ENCODE results near the gene SLAIN1.

The SLAIN1 gene

DNA sequence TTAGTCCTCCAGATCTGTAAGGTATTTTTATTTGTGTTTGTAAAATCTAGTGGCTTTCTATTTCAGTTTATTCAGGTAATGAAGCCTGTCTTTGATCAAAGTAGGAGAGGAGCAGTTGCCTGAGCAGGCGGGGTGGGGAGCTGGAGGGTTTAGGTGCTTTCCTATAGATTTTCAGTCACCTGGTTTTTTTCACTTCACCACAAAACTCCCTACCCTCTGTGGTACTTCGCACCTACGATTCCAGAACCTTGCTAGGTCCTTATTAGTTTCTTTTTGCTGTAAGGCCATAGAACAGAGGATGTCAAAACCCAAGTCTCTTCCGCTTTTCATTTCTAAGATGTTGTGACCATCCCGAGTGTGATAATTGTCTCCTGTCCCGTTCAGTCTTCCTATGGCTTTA lies 26.6 kb downstream of the SLAIN1 start:
- no peak for DNase-seq (ENCODE audit: insufficient read length, low spot score)
- no peak for TF ChIP-seq POLR2A (IDR thresholded peaks at IDR 0.05; ENCODE audit: low read depth, low read length)
- FAIRE-seq, result no peak

DNA sequence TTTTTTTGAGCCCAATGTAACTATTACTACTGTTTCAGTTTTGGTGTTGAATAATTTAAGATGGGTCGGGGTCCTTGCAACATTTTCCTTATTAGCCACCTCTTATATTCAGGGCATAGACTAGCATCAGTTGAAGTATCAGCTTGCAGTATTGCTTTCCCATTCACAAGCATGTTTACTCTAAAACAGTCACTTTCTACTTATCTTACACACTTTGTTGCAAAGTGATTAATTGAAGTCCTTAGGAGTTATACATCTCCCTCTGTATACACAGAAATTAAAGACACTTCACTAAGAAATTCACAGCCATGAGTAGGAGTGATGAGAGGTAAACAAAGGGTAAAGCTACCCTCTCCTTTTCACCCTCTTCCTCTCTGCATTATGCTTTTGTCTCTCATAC lies 27.6 kb downstream of the SLAIN1 start:
- TF ChIP-seq POLR2A (IDR thresholded peaks at IDR 0.05; ENCODE audit: low read depth, low read length), result no peak
- DNase-seq (ENCODE audit: insufficient read length, low spot score) (no peak), FAIRE-seq (no peak)

DNA sequence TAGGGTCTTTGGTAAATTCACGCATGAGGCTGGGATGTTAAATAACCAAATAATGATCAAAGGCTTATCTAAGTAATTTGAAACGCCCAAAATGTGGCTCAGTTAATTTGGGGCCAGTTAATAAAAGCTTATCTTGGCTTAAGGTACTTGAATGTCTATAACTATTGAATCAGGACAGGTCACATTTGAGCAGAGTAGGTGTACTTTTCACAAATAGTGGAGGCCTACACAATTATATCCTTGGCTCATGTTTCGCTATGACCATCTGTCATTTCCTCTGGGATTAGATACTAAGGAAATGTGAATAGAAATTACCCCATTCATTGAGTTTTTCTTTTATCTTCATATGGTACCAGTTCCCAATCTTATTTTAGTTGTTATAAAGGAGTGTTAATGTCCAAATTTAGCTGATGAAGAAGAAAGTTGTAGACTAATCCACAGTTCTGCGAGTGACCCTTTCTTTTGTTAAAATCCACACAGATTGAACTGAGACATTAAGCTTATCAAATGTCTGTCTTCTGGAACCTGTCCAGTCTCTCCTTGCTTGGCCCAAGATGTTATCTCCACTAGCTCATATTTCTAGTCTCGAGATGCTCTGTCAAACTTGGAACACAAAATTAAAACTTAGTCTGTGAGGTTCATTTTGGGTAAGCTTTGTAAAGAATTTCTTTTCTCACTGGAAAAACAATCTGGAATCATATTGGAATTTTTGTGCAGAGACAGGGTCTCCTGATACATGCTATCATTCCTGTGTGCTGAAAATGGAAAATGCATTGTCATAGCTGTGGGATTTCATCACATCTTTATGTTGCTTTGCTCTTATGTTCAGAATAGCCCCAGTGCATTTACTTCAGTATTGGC lies 31.0 kb downstream of the SLAIN1 start:
- TF ChIP-seq POLR2A (IDR thresholded peaks at IDR 0.05; ENCODE audit: low read depth, low read length), result no peak
- DNase-seq (ENCODE audit: insufficient read length, low spot score) (no peak), FAIRE-seq (no peak)

DNA sequence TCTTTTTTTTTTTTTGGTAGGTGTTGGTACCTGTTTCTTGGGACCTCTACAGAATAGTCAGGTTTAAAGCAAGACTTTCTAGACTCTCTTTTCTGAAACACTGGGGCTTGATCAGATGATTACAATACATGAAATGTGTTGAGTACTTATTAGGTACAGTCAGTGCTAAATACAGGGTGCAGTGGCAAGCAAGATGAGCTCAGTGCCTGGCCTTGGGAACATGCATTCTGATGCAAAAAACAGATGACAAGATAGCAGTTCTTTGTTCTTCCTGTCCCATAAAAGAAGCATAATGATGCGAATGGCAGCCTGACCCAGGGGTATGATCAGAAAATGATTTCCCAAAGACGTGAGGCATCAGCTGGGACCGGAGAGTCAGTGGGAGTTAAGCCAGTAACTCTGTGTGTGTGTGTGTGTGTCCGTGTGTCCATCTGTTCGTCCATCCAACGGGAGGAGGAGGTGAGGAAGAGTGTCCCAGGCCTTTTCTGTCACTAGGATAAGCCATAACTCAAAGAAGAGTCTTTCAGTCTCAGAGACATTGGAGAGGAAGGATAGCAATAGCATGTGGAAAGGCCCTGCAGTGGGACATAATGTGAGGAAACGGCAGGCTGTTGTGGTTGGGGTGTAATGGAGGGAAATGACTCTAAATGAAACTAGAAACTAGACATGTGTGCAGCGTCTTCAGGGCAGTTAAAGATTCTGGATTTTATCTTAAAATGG lies 32.2 kb downstream of the SLAIN1 start:
- DNase-seq (ENCODE audit: insufficient read length, low spot score), result no peak
- FAIRE-seq, result no peak
- no peak for TF ChIP-seq POLR2A (IDR thresholded peaks at IDR 0.05; ENCODE audit: low read depth, low read length)

DNA sequence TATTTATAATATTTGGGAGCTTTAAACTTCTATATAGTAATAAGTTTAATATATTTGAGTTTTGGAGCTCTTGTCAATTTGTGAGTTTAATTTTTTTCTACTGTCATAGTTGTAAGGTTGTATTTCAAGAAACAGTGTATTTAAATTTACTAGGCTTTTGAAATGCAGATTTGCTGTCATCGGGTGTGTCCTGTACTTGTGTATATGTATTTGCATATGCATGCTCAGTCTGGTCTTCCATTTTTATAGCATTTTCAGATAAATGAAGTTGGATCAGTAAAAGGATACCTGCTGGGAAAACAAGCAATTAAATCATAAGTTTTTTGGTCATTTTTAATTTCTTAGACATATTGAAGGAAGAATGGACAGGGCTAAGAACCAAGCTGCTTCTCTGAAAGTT lies 33.1 kb downstream of the SLAIN1 start:
- DNase-seq (ENCODE audit: insufficient read length, low spot score), result no peak
- TF ChIP-seq POLR2A (IDR thresholded peaks at IDR 0.05; ENCODE audit: low read depth, low read length), result no peak
- no peak for FAIRE-seq

DNA sequence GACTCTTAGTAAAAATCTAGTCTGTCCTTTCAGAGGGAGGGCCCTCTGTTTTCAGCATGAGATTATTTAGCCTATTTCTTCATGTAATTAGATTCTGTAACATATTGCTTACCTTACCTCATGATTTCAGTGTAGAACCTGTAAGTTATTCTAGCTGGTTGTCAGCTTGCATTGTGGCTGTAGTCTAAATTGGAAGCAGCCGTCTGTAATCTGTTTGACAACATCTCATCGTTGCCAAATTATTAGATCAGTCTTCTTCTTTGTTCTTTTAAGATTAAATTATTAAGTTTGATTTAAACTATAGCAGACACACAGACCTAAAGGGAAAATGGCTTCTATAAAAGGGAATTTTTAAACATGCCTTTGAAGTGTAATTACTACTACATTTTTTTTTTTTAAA lies 34.8 kb downstream of the SLAIN1 start:
- FAIRE-seq (no peak), DNase-seq (ENCODE audit: insufficient read length, low spot score) (no peak)
- no peak for TF ChIP-seq POLR2A (IDR thresholded peaks at IDR 0.05; ENCODE audit: low read depth, low read length)

DNA sequence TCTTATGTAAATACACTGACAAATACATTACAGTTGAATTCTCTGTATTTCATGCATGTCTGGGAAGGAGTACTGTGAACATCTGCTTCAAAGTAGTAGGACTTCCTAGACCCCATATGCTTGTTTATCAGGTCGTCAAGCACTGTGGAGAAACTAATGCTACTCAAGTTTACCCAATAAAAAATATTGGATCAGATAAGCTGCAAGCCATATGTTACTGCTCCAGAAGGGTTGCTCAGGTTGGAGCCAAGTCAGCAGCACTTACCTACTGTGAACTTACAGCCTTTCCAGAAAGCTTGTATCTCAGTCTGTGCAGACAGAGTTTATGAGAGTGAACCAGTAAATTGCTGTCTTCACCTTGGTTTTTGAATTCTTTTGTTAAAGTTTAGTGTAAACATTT lies 36.2 kb downstream of the SLAIN1 start:
- FAIRE-seq, result no peak
- TF ChIP-seq POLR2A (IDR thresholded peaks at IDR 0.05; ENCODE audit: low read depth, low read length), result no peak
- DNase-seq (ENCODE audit: insufficient read length, low spot score), result no peak

DNA sequence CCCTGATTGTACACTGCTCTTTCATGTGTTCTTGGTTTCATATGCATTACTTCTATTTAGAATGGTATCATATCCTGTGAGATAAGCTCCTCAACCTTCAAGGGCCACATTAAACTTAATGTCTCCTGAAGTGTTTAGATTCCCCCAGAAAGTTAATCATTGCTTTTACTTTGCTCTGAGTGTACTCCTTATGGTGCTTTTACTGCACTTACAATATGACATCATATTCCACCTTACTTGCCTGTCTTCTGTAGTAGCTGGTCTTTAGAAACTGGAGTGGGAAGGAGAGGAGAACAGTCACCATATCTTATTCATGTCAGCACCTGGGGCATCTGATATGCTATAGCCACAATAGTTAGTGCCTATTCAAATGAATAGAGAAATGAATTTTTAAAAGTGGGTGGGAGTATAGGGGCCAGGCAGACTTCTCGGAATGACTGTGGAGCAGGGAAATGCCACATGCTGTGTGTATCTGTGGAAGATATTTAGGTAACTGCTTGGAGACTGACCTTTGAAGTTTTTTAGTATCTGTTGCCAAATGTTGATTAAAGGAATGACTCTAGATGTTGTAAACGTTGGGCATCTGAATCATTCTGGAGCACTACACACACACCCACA lies 40.2 kb downstream of the SLAIN1 start:
- DNase-seq (ENCODE audit: insufficient read length, low spot score) (no peak), FAIRE-seq (no peak)
- no peak for TF ChIP-seq POLR2A (IDR thresholded peaks at IDR 0.05; ENCODE audit: low read depth, low read length)

DNA sequence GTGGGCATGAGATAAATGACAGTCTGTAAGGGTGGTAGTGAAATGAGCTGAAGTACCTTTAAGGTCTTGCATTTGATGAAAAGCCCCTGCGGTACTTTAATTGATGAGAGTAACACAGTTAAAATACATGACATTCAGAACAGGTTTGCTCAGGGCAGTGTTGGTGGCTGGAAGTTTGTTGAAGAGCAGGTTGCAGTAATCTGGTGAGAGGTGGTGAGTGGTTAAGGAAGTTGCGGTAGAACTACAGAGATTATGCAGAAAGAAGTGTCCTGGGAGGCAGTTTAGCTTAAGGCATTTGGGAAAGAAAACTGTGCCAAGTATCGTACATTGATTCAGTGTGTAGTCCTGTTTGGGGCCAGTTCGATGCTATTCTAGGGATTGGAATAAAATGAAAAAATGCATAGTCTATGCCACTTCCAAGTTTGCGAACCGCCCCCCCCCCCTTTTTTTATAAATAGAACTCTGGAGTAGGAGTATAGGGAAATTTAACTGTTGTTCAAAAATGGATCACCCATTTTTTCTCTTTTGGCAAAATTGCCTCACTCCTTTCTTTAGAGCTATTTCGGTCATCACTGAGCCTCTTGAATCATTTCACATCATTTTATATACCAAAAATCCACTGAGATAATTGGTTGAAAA lies 42.7 kb downstream of the SLAIN1 start:
- FAIRE-seq (no peak), DNase-seq (ENCODE audit: insufficient read length, low spot score) (no peak)
- no peak for TF ChIP-seq POLR2A (IDR thresholded peaks at IDR 0.05; ENCODE audit: low read depth, low read length)

DNA sequence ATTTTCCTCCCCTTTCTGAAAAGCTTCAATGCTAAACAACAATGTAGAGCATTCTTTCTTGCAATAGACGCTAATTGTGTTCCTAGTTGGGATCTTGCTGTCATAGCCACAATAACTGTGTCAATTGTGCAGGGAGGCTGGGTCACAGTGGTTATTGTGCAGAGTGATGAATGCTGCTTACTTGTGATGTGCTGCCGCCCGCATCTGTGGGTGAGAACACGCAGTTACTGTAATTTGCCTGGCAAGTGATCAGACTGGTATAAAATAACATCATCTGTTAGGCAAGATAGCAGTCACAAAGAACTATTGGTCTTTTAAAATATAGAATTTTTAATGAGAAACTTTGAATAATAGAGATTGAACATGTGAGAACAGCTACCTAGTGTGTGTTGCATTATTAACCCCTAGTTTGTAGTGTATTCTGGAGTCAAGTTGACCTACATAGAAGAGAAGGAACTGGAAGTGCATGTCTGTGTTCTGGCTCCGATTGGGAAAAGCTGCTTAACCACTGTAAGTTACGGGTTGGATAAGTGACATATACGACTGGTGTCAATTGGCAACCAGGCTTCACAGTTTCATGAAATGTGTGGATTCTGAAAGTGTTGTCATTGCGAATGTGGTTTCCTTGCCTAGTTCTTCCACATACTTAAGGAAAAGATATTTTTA lies 43.6 kb downstream of the SLAIN1 start:
- DNase-seq (ENCODE audit: insufficient read length, low spot score) (no peak), FAIRE-seq (no peak)
- no peak for TF ChIP-seq POLR2A (IDR thresholded peaks at IDR 0.05; ENCODE audit: low read depth, low read length)

DNA sequence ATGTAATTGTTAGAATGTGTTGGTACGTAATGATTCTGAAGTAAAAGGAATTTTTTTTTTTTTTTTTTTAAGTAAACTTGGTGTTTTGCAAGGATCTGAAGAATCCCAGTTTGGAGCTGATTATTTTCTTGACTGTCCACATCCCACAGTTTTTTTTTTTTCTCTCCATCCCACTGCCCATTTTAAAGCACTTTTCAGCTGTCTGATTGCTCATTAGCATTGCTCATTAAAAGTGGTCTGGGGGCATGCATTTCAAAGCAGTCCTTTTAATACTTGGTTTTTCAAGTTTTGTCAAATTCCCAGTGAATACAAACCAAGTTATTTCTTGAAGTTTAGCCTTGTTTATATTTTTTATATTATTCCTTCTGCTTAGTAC lies 44.1 kb downstream of the SLAIN1 start:
- no peak for TF ChIP-seq POLR2A (IDR thresholded peaks at IDR 0.05; ENCODE audit: low read depth, low read length)
- no peak for FAIRE-seq
- DNase-seq (ENCODE audit: insufficient read length, low spot score), result no peak

DNA sequence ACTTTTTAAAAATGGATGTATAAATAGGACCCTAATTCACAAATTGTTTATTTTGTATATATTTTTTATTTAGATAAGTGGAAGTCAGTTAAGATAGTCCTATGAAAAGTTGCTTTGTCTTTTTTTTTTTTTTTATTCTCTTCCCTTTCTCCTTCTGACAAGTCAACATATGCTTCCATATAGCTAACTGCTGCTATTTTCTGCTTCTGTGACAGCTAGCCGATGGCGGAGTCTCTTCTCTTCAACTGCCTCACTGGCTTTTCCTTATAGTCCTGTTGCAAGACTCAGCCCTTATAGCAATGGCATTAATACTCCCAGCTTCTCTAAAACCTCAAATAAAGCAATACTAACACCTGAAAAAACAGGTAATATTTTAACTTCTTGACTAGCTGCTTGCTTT lies 45.3 kb downstream of the SLAIN1 start:
- DNase-seq (ENCODE audit: insufficient read length, low spot score) (no peak), FAIRE-seq (no peak)
- no peak for TF ChIP-seq POLR2A (IDR thresholded peaks at IDR 0.05; ENCODE audit: low read depth, low read length)

DNA sequence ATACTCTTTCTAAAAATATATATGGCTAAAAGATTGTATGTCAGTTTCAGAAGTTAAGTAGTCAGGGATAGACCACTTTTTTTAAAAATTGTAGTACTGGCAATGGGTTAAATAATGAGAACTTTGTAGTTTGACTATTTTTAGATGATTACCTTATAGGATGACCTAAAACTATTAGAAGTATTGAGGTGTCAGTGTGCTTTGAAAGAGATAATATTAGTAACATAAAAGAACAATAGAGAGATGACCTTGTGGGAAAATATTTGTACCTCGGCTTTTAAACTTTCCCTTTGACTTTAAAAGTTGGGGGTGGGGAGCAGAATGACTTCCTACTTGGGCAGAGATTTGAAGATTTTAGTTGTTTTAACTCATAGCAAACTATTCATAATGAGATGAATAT lies 48.3 kb downstream of the SLAIN1 start:
- FAIRE-seq, result no peak
- DNase-seq (ENCODE audit: insufficient read length, low spot score), result no peak
- no peak for TF ChIP-seq POLR2A (IDR thresholded peaks at IDR 0.05; ENCODE audit: low read depth, low read length)

Measured in H54 (cell line).